Kidney (tissue), 14 donors: ENCODE data around the gene QSOX2. TPM values are rescaled to one million over a fixed set of nuclear protein-coding genes. Genes with fewer than 3 reads are reported as not detected.

ENCODE experiments used
- DNase-seq, 5 donors: peaks; one replicate each; pipeline ENCODE4 v3.0.0-alpha.2; 2013 to 2020
- FAIRE-seq: peaks from 2 replicates; lab custom pipeline; 2012; peaks lifted over from hg19 to GRCh38; lab: Jason Lieb, UNC
- H3K27ac ChIP-seq, 2 donors: one replicate each; pipeline ENCODE4 v1.7.0; 2013; ENCODE audit warnings: low read depth in 2 of 2, low read length in 2 of 2, inconsistent platforms in 1 of 2
- H3K27me3 ChIP-seq: one replicate; pipeline ENCODE4 v1.7.1; 2013; ENCODE audit warnings: low read length, inconsistent platforms; ENCODE audit not compliant: control insufficient read depth, insufficient read depth
- H3K36me3 ChIP-seq, 3 donors: one replicate each; pipeline versions ENCODE4 v1.7.0 to v1.7.1; 2013; ENCODE audit warnings: low read length in 3 of 3, control low read depth in 1 of 3, inconsistent platforms in 1 of 3; ENCODE audit not compliant: insufficient read depth in 3 of 3, control insufficient read depth in 2 of 3
- H3K4me1 ChIP-seq, 3 donors: one replicate each; pipeline versions ENCODE4 v1.7.0 to v1.7.1; 2013; ENCODE audit warnings: low read length in 3 of 3, inconsistent platforms in 1 of 3, low read depth in 1 of 3; ENCODE audit not compliant: control insufficient read depth in 2 of 3, insufficient read depth in 2 of 3
- H3K4me3 ChIP-seq, 3 donors: one replicate each; pipeline versions ENCODE4 v1.7.0 to v1.8.1; 2013; ENCODE audit warnings: low read length in 3 of 3, control low read depth in 1 of 3, inconsistent platforms in 1 of 3
- H3K9ac ChIP-seq, 3 donors: one replicate each; pipeline versions ENCODE4 v1.7.0 to v1.7.1; 2013; ENCODE audit warnings: low read length in 3 of 3, control low read depth in 1 of 3, inconsistent platforms in 1 of 3
- H3K9me3 ChIP-seq, 3 donors: one replicate each; pipeline versions ENCODE4 v1.7.0 to v1.7.1; 2013; ENCODE audit warnings: low read length in 3 of 3, control low read depth in 1 of 3, inconsistent platforms in 1 of 3; ENCODE audit not compliant: control insufficient read depth in 2 of 3, insufficient read depth in 1 of 3
- intact Hi-C: fragments of 100-400 bp; cut with DNase I; formaldehyde crosslinking; loops from one replicate; pipeline ENCODE4 v1.11.1; 2022
- polyA plus RNA-seq: library from polyadenylated mRNA; stranded (reverse); fragments of 350-450 nt; fragmentation: Illumina TruSeq; extraction: RNeasy Lipid Tissue Mini Kit (QIAGEN cat#74804); gene quantifications from one replicate; pipeline ENCODE4 v1.2.3, GENCODE V29; 2014; ENCODE audit warnings: low read depth, low replicate concordance; ENCODE audit not compliant: insufficient read depth
- total RNA-seq: library from RNA; stranded (reverse); fragmentation: NEBNext Ultra II Directional; extraction: Animal tissue kit (Norgen Biotek cat#: 25700); gene quantifications from one replicate; pipeline ENCODE4 v1.2.1, GENCODE V29; 2021
- TF ChIP-seq, protein P1 (sequence below): IDR thresholded peaks from 3 replicates; pipeline ENCODE4 v1.5.1; 2012; ENCODE audit warnings: mild to moderate bottlenecking, moderate library complexity, borderline replicate concordance; ENCODE audit not compliant: insufficient read depth; ENCODE audit errors: extremely low read depth
- donor health status: control.
- donor health status: control.
- donor health status: control.
- donor health status: control.
- donor health status: control.
- donor health status: DM: yes; HTN: yes; CAD: no.
- donor health status: Normal renal cell carcinoma (clear cell type).

QSOX2 gene
- total and polyA plus RNA-seq, 2 donors from 2014 or later: 4.0 to 10.1 TPM

DNA sequence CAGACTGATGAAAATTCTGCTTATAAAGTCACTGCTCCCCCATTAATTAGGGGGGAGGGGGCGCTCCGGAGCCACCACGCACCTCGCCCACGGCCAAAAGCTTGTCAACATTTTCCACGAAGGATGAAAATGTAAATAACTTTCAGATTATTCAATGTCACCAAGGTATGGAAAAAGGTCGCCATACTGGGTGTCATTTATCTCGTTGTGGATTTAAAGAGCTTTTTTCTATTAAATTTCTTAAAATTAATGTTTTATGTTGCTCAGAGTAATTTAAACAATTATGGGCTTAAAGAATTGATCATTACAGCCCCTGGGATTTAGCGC lies 53.7 kb downstream of the QSOX2 start:
- Histone ChIP-seq H3K27me3 (peaks cover 29% of the 10 kb centered on the region), H3K9me3 (no peaks in the 10 kb centered on the region), H3K4me3 (no peak overlapping the region), H3K4me1 (no peaks in the 10 kb centered on the region), H3K36me3 (no peaks in the 10 kb centered on the region), H3K9ac (no peak overlapping the region), H3K27ac (no peak overlapping the region)
- intact Hi-C loops: no loop called here
- TF ChIP-seq, protein P1, sequence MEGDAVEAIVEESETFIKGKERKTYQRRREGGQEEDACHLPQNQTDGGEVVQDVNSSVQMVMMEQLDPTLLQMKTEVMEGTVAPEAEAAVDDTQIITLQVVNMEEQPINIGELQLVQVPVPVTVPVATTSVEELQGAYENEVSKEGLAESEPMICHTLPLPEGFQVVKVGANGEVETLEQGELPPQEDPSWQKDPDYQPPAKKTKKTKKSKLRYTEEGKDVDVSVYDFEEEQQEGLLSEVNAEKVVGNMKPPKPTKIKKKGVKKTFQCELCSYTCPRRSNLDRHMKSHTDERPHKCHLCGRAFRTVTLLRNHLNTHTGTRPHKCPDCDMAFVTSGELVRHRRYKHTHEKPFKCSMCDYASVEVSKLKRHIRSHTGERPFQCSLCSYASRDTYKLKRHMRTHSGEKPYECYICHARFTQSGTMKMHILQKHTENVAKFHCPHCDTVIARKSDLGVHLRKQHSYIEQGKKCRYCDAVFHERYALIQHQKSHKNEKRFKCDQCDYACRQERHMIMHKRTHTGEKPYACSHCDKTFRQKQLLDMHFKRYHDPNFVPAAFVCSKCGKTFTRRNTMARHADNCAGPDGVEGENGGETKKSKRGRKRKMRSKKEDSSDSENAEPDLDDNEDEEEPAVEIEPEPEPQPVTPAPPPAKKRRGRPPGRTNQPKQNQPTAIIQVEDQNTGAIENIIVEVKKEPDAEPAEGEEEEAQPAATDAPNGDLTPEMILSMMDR: no peak
- DNase-seq: no peak
- FAIRE-seq: no peak

DNA sequence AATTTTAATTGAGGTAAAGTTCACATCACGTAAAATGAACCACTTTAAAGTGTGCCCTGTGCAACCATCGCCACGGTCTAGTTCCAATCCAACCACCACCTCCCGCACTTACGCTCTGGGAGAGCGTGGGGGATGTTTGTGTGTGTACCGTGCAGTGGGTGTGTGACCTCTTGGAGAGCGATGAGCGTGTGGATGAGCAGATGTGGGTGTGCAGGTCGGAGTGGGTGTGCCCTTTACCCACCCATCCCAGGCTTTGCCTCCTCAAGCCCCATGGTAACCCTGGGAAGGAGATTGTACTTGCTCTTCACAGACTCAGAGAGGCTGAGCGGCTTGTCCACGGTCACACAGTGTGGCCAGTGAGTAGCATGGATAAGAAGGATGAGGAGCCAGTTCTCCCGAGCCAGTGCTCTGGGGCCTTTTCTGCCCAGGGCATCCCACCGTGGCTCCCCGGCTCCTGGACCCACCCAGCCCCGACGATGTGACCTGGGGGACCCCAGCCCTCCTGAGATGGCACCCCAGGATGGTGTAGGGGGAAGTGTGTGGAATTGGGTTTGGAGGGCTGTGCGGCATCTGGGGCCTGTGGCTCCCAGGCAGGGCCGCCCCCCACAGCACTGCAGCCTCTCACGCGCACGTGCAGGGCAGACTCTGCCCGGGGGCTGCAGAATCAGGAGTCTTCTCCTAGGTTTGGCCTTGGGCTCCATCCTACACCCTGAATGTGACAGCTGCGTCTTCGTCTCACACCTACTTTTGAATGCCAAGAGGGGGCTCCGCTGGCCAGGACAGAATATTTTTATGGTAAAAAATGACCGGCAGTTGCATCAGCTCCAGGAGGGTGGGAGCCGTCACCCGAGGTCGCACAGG lies 54.3 kb downstream of the QSOX2 start:
- Histone ChIP-seq H3K27me3 (peaks cover 26% of the 10 kb centered on the region), H3K9me3 (no peaks in the 10 kb centered on the region), H3K27ac (no peak overlapping the region), H3K36me3 (no peaks in the 10 kb centered on the region), H3K4me3 (no peak overlapping the region), H3K9ac (no peak overlapping the region), H3K4me1 (no peaks in the 10 kb centered on the region)
- DNase-seq (no peak), FAIRE-seq (no peak)
- intact Hi-C loops: no loop called here
- TF ChIP-seq, protein P1: no peak

- H3K9me3 ChIP-seq: no peaks in the 10 kb centered on the region
- no peaks in the 10 kb centered on the region for H3K36me3 ChIP-seq
- intact Hi-C loops: no loop called here
- DNase-seq (no peak), FAIRE-seq (no peak)
- H3K4me3 ChIP-seq: no peak overlapping the region
- TF ChIP-seq, protein P1: no peak
- H3K27ac ChIP-seq: no peak overlapping the region
- no peak overlapping the region for H3K9ac ChIP-seq
- no peaks in the 10 kb centered on the region for H3K4me1 ChIP-seq
- H3K27me3 ChIP-seq: peaks cover 19% of the 10 kb centered on the region
These were observed 55.0 kb downstream of the QSOX2 start for GRCh38 chr9:136190656-136191055.
